Activated CD4-positive, alpha-beta T cell treated with anti-CD3 and anti-CD28 coated beads, Interleukin-2, amount 50 U/mL, for 48 hours (primary cell): ENCODE data around the gene IFNA1.
A peak's percentile ranks its signal among the peaks of the same experiment; 100 is the strongest.
"Not testable (repeated sequence)": the region's sequence is repeated elsewhere in the genome, so short reads cannot be mapped to it uniquely, and the experiment has no call there.

Experiments
- DNase-seq, 2 experiments: peaks; one replicate each; pipeline ENCODE4 v3.0.0-alpha.2; 2020

The IFNA1 gene

DNA sequence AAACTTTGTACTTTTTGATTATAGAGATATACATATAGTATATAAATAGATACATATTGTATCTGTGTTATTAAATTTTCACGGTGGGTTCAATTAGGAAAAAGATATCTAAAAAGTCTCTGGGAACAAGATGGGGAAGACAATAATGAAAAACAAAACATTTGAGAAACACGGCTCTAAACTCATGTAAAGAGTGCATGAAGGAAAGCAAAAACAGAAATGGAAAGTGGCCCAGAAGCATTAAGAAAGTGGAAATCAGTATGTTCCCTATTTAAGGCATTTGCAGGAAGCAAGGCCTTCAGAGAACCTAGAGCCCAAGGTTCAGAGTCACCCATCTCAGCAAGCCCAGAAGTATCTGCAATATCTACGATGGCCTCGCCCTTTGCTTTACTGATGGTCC lies at the start of gene IFNA1:
TSS of gene IFNA1 (plus strand) at position 301 of the 400 bp plus-strand sequence. CDS start at position 370, 69 bp downstream.
- no peak for DNase-seq

DNA sequence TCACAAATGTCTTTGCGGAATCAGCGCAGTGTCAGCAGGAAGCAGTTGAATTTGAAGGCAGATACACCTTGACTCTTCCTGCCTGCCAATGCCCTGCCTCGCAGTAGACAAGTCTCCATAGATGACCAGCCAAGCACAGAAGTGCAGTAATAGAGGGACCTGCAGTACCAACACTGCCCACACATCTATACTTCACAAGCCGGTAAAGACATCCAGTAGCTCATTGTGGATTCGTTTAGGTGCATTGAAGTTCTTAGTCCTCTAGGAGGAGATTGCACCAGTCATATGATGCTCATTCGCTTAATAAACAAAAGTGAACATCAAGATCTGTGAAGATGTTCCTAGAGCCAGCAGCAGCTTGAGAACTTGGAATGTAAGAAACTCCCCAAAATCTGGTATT lies 48.0 kb upstream of the IFNA1 start:
- no peak for DNase-seq

DNA sequence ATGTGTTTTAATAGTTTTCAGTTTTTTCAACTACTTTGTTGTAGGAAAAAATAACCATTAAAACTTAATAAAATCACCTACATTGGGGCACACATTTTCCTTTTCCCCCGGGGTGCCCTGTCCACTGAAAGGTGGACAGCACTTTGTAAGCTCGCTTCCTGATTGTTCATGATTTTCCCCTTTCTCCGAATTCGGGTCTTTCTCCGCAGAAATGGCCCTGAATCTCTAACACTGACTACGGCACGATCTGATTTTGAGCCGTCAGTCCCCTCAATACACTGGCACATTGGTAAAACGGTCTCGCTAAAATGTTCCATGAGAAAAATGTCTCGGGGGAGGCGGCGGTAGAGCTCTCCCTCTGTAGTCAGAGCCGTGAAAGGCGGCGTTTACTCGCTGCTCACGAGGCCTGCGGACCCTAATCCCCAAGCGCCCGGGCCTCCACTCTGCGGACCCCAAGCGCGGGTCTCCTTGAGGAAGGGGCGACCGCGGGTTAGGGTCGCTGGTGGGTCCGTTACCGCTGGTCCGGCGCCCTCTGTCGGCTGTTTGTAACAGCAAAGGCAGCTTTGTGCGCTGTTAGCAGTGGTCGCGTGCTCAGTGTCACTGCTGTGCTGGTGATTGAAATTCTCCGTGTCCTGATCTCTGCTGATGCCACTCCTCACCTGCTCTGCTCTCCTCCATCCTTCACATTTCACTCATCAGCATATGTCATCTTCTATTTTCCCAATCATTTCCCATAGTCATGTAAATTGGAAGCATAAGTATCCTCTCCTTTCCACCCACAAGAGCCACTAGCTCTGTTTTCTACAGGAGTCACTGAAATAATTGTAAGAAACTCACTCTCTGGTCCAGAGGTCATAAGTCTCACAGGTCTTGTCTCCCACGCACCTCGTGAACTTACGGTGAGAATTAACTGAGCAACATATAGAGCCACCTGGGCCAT lies 44.2 kb upstream of the IFNA1 start:
- peak; percentile 64 to 71 for DNase-seq

GRCh38 chr9:21398955-21399489 lies 41.2 kb upstream of the IFNA1 start:
- no peak for DNase-seq

DNA sequence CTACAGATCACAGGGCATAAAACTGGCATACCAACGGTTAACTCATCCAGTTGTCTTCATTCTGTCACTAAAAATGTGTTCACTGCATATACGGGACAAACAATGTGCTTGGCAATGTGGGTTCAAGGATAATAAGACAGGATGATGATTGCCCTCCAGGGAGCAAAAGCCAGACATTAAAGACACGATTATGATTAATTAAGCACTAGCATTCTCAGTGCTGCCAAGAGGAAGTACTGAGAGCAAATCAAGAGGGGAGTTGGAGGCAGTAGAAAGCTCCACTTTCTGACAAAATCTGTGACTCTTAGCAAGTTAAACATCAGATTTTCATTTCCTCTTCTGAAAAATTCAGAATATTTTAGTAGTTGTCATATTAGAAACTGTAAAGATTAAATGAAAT lies 40.3 kb upstream of the IFNA1 start:
- no peak for DNase-seq

DNA sequence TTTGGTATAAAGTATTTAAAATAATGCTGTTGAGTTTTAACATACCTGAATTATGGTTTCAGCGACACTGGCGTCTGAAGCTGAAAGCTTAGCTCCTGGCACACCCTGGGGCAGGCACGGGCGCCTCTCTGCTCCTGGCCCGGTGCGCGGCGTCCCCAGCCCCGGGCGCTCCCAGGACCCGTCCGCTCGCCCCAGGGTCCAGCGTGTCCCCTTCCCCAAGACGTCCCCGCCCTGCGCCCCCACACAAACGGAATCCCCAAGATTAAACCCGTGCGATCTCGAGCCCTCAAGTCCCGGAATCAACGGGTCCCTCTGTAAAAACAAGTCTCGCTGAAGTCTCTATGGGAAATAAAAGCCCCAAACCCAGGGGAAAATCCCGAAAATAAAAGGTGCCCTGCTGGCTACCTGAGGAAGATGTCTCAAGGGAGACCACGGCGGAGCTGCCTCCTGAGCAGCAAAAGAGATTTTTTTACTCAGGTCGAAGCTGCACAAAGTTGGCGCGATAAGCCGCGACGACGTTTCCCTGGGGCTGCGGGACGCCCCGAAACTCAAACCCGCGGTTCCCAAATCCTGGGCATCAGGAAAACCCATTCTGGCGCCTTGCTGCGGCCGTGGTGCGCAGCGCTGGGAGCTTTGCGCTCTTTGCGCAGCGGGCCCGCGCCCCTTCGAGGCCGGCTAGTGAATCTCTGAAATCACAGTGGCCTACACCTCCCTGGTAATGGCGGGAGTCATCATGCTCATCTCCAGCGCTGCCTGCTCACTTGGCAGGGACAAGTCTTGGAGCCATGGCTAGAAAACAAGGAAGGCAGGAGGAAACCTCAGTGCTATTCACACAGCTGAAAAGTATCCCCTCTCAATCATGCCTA lies 37.6 kb upstream of the IFNA1 start:
- DNase-seq: no peak

- no peak for DNase-seq
These were observed 36.1 kb upstream of the IFNA1 start for GRCh38 chr9:21404146-21404545.

GRCh38 chr9:21408817-21409216 lies 31.4 kb upstream of the IFNA1 start, which contains the start of gene IFNA8:
IFNA8 (plus strand) TSS chr9:21409117; CDS start chr9:21409177, 60 bp downstream.
- DNase-seq: no peak

DNA sequence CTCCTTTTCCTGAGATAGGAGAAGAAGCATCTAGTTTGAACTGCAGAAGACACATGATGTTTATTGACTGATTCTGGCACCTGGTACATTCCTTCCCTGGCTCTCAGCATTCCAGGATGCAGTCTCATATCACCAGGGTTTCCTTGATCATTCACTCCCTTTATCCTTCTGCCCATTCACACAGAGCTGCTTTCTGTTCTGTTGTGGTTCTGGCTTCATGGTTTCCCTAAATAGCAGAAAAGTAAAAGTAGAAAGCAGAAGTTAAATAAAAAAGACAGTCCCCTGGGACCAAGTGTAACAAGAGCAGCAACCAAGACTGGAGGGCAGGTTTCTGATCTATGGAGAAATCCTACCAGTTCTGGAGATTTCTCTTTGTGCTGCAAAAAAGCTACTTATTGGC lies 28.1 kb upstream of the IFNA1 start:
- no peak for DNase-seq

DNA sequence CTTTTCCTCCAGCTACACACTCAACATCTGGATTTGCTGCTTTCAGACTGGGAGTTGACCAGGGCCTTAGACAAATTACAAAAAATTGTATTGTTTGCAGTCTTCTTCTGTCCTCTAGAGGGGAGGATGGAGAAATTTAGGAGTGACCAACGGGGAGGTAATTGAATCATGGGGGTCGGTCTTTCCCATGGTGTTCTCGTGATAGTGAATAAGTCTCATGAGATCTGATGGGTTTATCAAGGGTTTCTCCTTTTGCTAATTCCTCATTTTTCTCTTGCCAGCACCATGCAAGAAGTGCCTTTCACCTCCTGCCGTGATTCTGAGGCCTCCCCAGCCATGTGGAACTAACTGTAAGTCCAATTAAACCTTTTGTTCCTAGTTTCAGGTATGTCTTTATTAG lies 27.1 kb upstream of the IFNA1 start:
- no peak for DNase-seq

DNA sequence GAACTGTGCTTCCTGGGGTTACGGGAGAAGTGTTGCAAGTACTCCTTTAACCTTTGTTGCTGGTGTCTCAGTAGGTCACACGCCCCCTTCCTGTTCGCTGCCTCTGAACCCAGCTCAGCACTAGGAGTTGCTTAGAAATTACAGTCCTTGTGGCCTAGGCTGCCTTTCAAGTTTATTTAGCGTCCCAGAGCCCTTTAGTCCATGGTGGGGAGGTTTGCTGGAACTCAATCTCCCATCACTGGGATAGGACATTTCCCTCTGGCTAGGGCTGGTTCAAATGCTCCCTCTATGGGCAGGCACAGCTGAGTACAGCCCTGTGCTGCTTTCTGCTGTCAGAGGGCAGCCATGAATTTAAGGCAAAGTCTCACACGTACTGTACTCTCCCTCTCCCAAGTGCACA lies 26.6 kb upstream of the IFNA1 start:
- no peak for DNase-seq

DNA sequence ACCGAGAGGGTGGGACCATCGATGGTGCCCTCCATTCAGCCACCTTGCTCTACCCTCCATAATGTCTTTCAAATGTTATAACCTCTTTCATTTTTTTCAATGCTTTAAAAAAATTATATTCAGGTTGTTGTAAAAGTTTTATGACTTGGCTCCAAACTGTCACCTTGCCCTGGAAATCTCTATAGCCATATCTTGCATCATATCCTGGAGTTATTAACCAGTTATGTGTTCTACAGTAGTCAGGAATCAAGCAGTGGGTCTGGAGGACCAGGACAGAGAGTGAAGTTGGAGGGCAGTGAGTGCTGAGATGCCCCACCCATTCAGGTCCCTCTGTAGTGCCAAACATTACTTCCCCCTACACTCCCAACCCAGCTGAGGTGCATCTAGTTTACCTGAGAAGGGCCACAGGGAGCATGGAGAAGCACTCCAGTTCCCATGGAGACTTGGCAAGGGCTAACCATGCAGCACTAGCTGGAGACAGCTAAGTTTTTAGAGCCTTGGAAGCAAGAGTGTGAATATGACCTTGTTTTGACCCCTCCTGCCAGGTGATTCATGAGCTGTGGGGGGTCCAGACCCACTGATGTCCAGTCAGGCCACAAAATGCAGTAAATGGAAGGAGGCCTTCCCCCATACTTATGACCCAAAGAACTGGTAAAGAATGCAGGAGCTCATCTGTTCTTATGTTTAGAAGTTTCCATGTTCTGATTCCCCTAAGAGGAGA lies 25.9 kb upstream of the IFNA1 start:
- no peak for DNase-seq

- DNase-seq: no peak
These were observed 24.6 kb upstream of the IFNA1 start for GRCh38 chr9:21415493-21416267.

- no peak for DNase-seq
These were observed 12.0 kb upstream of the IFNA1 start for GRCh38 chr9:21428235-21428634.

GRCh38 chr9:21429191-21429590 lies 11.0 kb upstream of the IFNA1 start:
- no peak for DNase-seq

DNA sequence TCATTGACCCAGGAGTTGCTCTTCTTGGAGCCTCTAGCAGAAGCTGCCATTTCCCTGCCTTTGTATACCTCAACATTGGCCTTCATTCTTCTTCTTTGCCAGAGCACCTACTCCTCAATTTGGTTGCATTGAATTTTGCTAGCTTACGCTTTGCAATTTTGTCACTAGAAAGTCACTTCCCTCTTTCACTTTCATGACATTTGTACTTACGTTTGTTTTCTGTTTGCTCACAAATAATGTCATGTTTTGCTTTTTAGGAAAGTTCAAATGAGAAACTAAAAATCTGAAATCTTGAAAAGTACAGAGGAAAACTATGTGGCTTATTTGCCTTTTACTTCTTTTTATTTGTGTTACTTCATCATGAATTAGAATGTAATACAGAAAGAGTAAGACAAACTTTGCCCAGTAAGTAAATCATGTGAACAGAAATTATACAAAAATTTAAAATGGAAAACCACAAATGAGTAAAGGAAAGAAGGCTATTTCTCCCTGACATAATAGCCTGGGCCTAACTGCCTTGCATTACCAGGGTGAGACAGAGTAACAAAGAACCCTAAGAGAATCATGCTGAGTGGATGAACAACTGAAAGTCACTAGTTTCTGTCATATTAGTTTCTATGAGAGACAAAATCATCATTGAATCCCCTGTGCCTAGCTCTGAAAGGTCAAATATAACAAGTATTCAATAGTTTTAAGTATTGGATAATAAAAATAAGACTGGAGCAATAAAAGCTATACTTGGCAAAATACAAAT lies 7.4 kb upstream of the IFNA1 start:
- DNase-seq: no peak

DNA sequence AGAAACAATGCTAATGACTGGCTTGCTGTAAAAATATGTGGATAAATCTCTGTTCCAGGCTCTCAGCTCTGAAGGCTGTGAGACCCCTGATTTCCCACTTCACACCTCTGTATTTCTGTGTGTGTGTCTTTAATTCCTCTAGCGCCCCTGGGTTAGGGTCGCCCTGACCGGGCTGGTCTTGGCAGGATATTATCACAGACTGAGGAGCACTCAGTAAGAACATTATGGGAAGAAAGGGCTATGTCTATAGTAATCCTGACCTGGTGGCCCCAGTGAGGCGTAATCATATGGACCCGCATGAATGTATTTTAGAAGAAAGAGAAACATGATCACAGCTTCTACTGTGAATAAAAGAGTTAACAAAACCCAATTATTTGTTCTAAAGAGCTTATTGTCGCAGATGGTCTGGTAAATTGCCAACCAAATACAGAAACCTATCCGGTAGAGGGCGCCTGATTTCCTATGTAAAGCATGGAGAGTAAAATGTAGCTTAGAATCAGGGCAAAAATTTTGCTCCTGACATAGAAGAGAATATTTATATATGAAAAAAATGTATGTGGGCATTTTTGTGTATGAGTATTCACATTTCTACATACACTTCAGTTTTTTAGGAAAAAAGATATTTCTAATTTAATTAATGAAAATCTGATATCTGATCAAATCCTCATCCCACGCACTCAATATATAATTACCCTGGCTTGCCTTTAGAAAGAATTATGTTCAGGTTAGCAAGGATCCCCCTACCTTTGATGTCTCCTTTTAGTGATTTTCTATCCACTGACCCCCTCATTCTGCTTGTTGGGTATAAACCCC lies 5.8 kb upstream of the IFNA1 start:
- peak; percentile 15 to 49 for DNase-seq

DNA sequence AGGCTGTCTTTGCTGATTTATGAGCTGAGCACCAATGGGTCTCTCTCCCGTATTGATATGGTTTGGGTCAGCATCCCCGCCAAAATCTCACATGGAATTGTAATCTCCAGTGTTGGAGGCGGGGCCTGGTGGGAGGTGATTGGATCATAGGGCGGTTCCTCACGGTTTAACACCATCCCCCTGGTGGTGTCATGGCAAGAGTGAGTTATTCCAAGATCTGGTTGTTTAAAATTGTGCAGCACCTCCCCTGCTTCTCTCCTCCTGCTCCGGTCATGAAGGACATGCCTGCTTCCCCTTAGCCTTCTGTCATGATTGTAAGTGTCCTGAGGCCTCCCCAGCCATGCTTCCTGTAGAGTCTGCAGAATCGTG lies 5.2 kb upstream of the IFNA1 start:
- DNase-seq: not testable (repeated sequence)

- no peak for DNase-seq
These were observed 3.8 kb downstream of the IFNA1 start for GRCh38 chr9:21443849-21444625.
